DMS 273 (cell line): ENCODE data around the gene CCNC.

Experiments used
- DNase-seq: peaks from one replicate; lab custom pipeline; 2025; ENCODE audit not compliant: unreplicated experiment; lab: John Stamatoyannopoulos, UW

The CCNC gene

GRCh38 chr6:99568103-99568933, at the start of gene CCNC:
Gene CCNC, minus strand, starts transcription at chr6:99568660. Its CDS starts 133 bp downstream, at chr6:99568527.
- DNase-seq: peak; percentile 99

- no peak for DNase-seq
These were observed 48.7 kb upstream of the CCNC start for GRCh38 chr6:99617131-99617530.

GRCh38 chr6:99614430-99615186, 46.1 kb upstream of the CCNC start:
- DNase-seq: peak; percentile 95

- peak; percentile 91 for DNase-seq
These were observed 45.4 kb upstream of the CCNC start for GRCh38 chr6:99613705-99614429.

GRCh38 chr6:99613409-99613704, 44.9 kb upstream of the CCNC start:
- DNase-seq: peak; percentile 91

- DNase-seq: peak; percentile 92
These were observed 44.3 kb upstream of the CCNC start for GRCh38 chr6:99612551-99613408.

- peak; percentile 24 for DNase-seq
These were observed 42.7 kb upstream of the CCNC start for GRCh38 chr6:99611148-99611547.

- DNase-seq: no peak
These were observed 41.5 kb upstream of the CCNC start for GRCh38 chr6:99609905-99610489.

GRCh38 chr6:99608886-99609482, 40.5 kb upstream of the CCNC start:
- no peak for DNase-seq

GRCh38 chr6:99608059-99608885, 39.8 kb upstream of the CCNC start:
- DNase-seq: no peak

- no peak for DNase-seq
These were observed 39.1 kb upstream of the CCNC start for GRCh38 chr6:99607416-99608036.

- DNase-seq: peak; percentile 61
These were observed 38.4 kb upstream of the CCNC start, which contains the start of gene PRDM13 for GRCh38 chr6:99606656-99607415. Gene PRDM13, plus strand, starts transcription at chr6:99606833. Its CDS starts 202 bp downstream, at chr6:99607035.

GRCh38 chr6:99605911-99606655, 37.6 kb upstream of the CCNC start:
- no peak for DNase-seq

- DNase-seq: no peak
These were observed 36.7 kb upstream of the CCNC start for GRCh38 chr6:99605074-99605734.

- no peak for DNase-seq
These were observed 36.0 kb upstream of the CCNC start for GRCh38 chr6:99604166-99605073.
